ENCODE data around the gene B3GNT4.

Gene B3GNT4

DNA sequence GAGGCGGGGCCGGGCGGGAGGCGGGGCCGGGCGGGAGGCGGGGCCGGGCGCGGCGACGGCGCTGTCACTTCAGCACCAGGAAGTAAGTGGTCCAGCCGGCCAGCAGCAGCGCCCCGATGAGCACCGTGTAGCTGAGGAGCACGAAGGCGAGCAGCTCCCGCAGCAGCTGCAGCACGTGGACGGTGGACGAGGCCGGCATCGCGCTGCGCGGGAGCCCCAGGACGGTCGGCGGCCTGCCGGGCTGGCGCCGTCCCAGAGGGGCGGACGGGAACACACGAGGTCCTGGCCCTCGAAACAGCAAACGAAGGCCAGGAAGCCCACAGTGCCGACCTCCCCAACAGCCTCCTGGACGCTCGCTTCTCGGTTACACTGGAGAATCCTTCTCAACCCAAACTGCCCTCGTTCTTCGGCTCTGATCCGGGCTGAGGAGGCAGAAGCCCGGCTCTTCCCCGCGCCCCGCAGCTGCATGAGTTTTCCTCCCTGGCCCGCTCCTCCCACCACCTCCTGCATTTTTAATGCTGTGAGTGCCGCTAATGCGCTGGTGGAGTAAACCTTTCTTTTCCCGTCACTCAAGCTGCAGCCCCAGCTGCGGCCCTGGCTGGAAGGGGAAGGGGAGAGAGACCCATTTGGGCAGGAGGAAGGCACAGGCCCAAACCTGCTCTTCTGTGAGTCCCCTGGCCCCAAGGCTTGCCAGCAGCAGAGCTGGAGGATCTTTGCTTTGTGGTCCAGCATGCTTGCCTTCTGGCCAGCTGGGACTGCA is 23.0 kb downstream of the B3GNT4 start:
- Histone ChIP-seq H3K36me3 (ENCODE audit: control insufficient read depth, insufficient read depth, low read length, severe bottlenecking) (peaks cover 30% of the 10 kb centered on the region), H3K9me3 (ENCODE audit: control insufficient read depth, low read length) (no peaks in the 10 kb centered on the region), H3K4me3 (ENCODE audit: low read length) (peak overlapping the region; percentile 75), H3K4me1 (ENCODE audit: control insufficient read depth, insufficient read depth, low read length) (peaks cover 18% of the 10 kb centered on the region), H3K9ac (ENCODE audit: low read length) (no peak overlapping the region), H3K27me3 (replicated peaks; ENCODE audit: control insufficient read depth, insufficient read depth, low read length) (no peaks in the 10 kb centered on the region)
- no peak for DNase-seq (ENCODE audit: low read depth)

GRCh38 chr12:122227341-122227740 is 23.8 kb downstream of the B3GNT4 start:
- Histone ChIP-seq H3K27me3 (replicated peaks; ENCODE audit: control insufficient read depth, insufficient read depth, low read length) (no peaks in the 10 kb centered on the region), H3K9me3 (ENCODE audit: control insufficient read depth, low read length) (no peaks in the 10 kb centered on the region), H3K4me1 (ENCODE audit: control insufficient read depth, insufficient read depth, low read length) (peaks cover 18% of the 10 kb centered on the region), H3K4me3 (ENCODE audit: low read length) (no peak overlapping the region), H3K36me3 (ENCODE audit: control insufficient read depth, insufficient read depth, low read length, severe bottlenecking) (peaks cover 31% of the 10 kb centered on the region), H3K9ac (ENCODE audit: low read length) (no peak overlapping the region)
- no peak for DNase-seq (ENCODE audit: low read depth)

- Histone ChIP-seq H3K4me1 (ENCODE audit: control insufficient read depth, insufficient read depth, low read length) (peaks cover 18% of the 10 kb centered on the region), H3K9me3 (ENCODE audit: control insufficient read depth, low read length) (no peaks in the 10 kb centered on the region), H3K27me3 (replicated peaks; ENCODE audit: control insufficient read depth, insufficient read depth, low read length) (no peaks in the 10 kb centered on the region), H3K4me3 (ENCODE audit: low read length) (no peak overlapping the region), H3K36me3 (ENCODE audit: control insufficient read depth, insufficient read depth, low read length, severe bottlenecking) (peaks cover 31% of the 10 kb centered on the region), H3K9ac (ENCODE audit: low read length) (no peak overlapping the region)
- DNase-seq (ENCODE audit: low read depth) = no peak
Observed at GRCh38 chr12:122228092-122228491, 24.6 kb downstream of the B3GNT4 start.

GRCh38 chr12:122230798-122231197 is 27.3 kb downstream of the B3GNT4 start:
- H3K9me3 ChIP-seq (ENCODE audit: control insufficient read depth, low read length) = no peaks in the 10 kb centered on the region
- H3K27me3 ChIP-seq (replicated peaks; ENCODE audit: control insufficient read depth, insufficient read depth, low read length) = no peaks in the 10 kb centered on the region
- no peak overlapping the region for H3K4me3 ChIP-seq (ENCODE audit: low read length)
- H3K4me1 ChIP-seq (ENCODE audit: control insufficient read depth, insufficient read depth, low read length) = peaks cover 5% of the 10 kb centered on the region
- H3K9ac ChIP-seq (ENCODE audit: low read length) = no peak overlapping the region
- no peak for DNase-seq (ENCODE audit: low read depth)
- H3K36me3 ChIP-seq (ENCODE audit: control insufficient read depth, insufficient read depth, low read length, severe bottlenecking) = peaks cover 54% of the 10 kb centered on the region

GRCh38 chr12:122232691-122233090 is 29.2 kb downstream of the B3GNT4 start:
- no peak for DNase-seq (ENCODE audit: low read depth)
- H3K4me1 ChIP-seq (ENCODE audit: control insufficient read depth, insufficient read depth, low read length) = no peaks in the 10 kb centered on the region
- H3K36me3 ChIP-seq (ENCODE audit: control insufficient read depth, insufficient read depth, low read length, severe bottlenecking) = peaks cover 58% of the 10 kb centered on the region
- H3K4me3 ChIP-seq (ENCODE audit: low read length) = no peak overlapping the region
- H3K9ac ChIP-seq (ENCODE audit: low read length) = no peak overlapping the region
- H3K9me3 ChIP-seq (ENCODE audit: control insufficient read depth, low read length) = no peaks in the 10 kb centered on the region
- no peaks in the 10 kb centered on the region for H3K27me3 ChIP-seq (replicated peaks; ENCODE audit: control insufficient read depth, insufficient read depth, low read length)

DNA sequence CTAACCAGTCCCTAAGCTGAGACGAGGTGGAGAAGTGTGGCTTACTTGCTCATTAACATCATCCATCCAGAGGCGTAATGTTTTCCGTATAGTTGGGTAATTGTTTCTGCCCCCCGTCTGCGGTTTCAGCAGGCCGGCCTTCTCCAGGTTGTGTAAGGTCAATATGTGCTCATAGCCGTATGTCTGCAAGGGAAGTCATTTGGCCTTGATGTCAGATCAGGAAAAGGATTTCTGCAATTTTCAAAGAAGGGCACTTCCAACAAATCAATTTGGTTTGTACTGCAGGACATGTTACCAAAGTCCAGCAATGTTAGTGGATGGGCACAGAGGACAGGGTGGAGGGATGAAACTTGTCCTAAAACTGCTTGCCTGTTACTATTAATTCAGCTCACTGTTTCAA is 32.2 kb downstream of the B3GNT4 start:
- Histone ChIP-seq H3K4me3 (ENCODE audit: low read length) (no peak overlapping the region), H3K27me3 (replicated peaks; ENCODE audit: control insufficient read depth, insufficient read depth, low read length) (no peaks in the 10 kb centered on the region), H3K9ac (ENCODE audit: low read length) (no peak overlapping the region), H3K4me1 (ENCODE audit: control insufficient read depth, insufficient read depth, low read length) (no peaks in the 10 kb centered on the region), H3K9me3 (ENCODE audit: control insufficient read depth, low read length) (no peaks in the 10 kb centered on the region), H3K36me3 (ENCODE audit: control insufficient read depth, insufficient read depth, low read length, severe bottlenecking) (peaks cover 57% of the 10 kb centered on the region)
- no peak for DNase-seq (ENCODE audit: low read depth)

GRCh38 chr12:122238861-122239260 is 35.4 kb downstream of the B3GNT4 start:
- peaks cover 50% of the 10 kb centered on the region for H3K36me3 ChIP-seq (ENCODE audit: control insufficient read depth, insufficient read depth, low read length, severe bottlenecking)
- H3K27me3 ChIP-seq (replicated peaks; ENCODE audit: control insufficient read depth, insufficient read depth, low read length) = no peaks in the 10 kb centered on the region
- DNase-seq (ENCODE audit: low read depth) = no peak
- no peak overlapping the region for H3K4me3 ChIP-seq (ENCODE audit: low read length)
- H3K4me1 ChIP-seq (ENCODE audit: control insufficient read depth, insufficient read depth, low read length) = no peaks in the 10 kb centered on the region
- no peaks in the 10 kb centered on the region for H3K9me3 ChIP-seq (ENCODE audit: control insufficient read depth, low read length)
- no peak overlapping the region for H3K9ac ChIP-seq (ENCODE audit: low read length)

- no peaks in the 10 kb centered on the region for H3K4me1 ChIP-seq (ENCODE audit: control insufficient read depth, insufficient read depth, low read length)
- no peak overlapping the region for H3K4me3 ChIP-seq (ENCODE audit: low read length)
- no peaks in the 10 kb centered on the region for H3K9me3 ChIP-seq (ENCODE audit: control insufficient read depth, low read length)
- no peak overlapping the region for H3K9ac ChIP-seq (ENCODE audit: low read length)
- peaks cover 42% of the 10 kb centered on the region for H3K36me3 ChIP-seq (ENCODE audit: control insufficient read depth, insufficient read depth, low read length, severe bottlenecking)
- no peak for DNase-seq (ENCODE audit: low read depth)
- no peaks in the 10 kb centered on the region for H3K27me3 ChIP-seq (replicated peaks; ENCODE audit: control insufficient read depth, insufficient read depth, low read length)
Observed at GRCh38 chr12:122243965-122244364, 40.5 kb downstream of the B3GNT4 start.

DNA sequence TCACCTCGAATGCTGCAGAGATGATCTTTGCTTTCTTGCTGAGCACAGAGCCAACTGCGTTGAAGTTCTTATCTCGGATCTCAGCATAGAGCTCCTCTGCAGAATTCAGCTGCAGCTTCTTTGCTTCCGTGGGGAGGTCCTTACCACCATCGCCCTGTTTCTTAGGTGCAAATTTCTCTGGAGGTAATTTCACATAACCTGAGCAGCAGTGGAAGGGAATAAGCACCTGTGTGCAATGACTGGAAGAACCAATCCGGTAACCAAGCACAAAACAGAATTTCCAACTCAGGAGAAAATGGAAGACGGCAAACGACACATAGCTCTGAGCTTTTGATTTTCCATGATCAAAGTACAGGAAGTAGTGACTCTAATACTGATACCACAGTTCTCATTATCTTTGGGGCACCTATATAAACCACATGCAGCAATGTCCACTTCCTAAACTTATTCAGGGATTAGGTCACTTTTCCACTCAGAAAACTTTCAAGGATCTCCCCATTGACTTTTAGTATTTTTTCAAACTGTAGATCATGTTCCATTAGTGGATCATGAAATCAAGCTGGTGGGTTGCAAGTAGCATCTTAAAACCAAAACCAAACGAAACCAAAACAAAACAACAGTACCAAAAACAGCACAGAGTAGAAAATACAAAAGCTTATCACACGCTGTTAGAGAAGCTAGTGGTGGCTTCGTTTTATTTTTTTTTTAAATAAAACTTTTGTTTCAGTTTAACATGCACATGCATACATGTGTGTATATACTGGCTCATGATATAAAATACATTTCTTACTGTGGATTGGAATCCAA is 41.3 kb downstream of the B3GNT4 start:
- no peaks in the 10 kb centered on the region for H3K27me3 ChIP-seq (replicated peaks; ENCODE audit: control insufficient read depth, insufficient read depth, low read length)
- no peak for DNase-seq (ENCODE audit: low read depth)
- H3K9me3 ChIP-seq (ENCODE audit: control insufficient read depth, low read length) = no peaks in the 10 kb centered on the region
- H3K36me3 ChIP-seq (ENCODE audit: control insufficient read depth, insufficient read depth, low read length, severe bottlenecking) = peaks cover 46% of the 10 kb centered on the region
- no peak overlapping the region for H3K4me3 ChIP-seq (ENCODE audit: low read length)
- H3K9ac ChIP-seq (ENCODE audit: low read length) = no peak overlapping the region
- H3K4me1 ChIP-seq (ENCODE audit: control insufficient read depth, insufficient read depth, low read length) = no peaks in the 10 kb centered on the region

DNA sequence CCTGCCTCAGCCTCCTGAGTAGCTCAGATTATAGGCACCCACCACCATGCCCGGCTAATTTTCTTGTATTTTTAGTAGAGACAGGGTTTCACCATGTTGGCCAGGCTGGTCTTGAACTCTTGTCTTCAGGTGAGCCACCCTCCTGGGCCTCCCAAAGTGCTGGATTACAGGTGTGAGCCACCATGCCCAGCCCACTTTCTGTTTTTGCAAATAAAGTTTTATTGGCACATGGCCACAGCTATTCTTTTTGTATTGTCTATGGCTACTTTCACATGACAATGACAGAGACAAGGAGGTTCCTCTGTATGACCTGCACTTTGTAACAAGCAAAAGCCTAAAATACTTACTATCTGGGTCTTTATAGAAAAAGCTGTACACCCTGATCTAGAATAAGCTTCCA is 42.0 kb downstream of the B3GNT4 start:
- H3K36me3 ChIP-seq (ENCODE audit: control insufficient read depth, insufficient read depth, low read length, severe bottlenecking) = peaks cover 50% of the 10 kb centered on the region
- H3K9ac ChIP-seq (ENCODE audit: low read length) = no peak overlapping the region
- no peak overlapping the region for H3K4me3 ChIP-seq (ENCODE audit: low read length)
- no peaks in the 10 kb centered on the region for H3K9me3 ChIP-seq (ENCODE audit: control insufficient read depth, low read length)
- no peaks in the 10 kb centered on the region for H3K27me3 ChIP-seq (replicated peaks; ENCODE audit: control insufficient read depth, insufficient read depth, low read length)
- no peaks in the 10 kb centered on the region for H3K4me1 ChIP-seq (ENCODE audit: control insufficient read depth, insufficient read depth, low read length)
- no peak for DNase-seq (ENCODE audit: low read depth)

DNA sequence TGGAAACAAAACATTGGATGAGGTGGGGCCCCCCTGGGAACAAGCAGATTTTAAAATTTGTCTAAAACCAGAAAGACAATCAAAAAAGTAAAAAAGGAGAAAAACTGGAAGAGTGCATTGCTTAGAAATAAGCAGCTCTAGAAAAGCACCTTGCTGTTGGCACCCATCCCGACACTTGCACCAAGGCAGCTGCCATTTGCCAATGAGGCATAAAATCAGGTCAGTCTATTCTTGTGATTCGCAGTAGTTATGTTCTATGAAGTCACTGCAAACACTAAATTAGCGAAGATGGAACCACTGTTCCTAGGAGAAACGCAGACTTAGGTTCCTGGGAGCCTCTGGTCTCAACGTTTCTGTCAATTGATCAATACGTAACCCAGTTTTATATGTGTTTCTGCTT is 46.5 kb downstream of the B3GNT4 start:
- peaks cover 19% of the 10 kb centered on the region for H3K36me3 ChIP-seq (ENCODE audit: control insufficient read depth, insufficient read depth, low read length, severe bottlenecking)
- H3K9ac ChIP-seq (ENCODE audit: low read length) = no peak overlapping the region
- DNase-seq (ENCODE audit: low read depth) = no peak
- H3K4me1 ChIP-seq (ENCODE audit: control insufficient read depth, insufficient read depth, low read length) = no peaks in the 10 kb centered on the region
- H3K4me3 ChIP-seq (ENCODE audit: low read length) = no peak overlapping the region
- H3K27me3 ChIP-seq (replicated peaks; ENCODE audit: control insufficient read depth, insufficient read depth, low read length) = no peaks in the 10 kb centered on the region
- H3K9me3 ChIP-seq (ENCODE audit: control insufficient read depth, low read length) = no peaks in the 10 kb centered on the region
